ENCODE data around the gene CREG2.

CREG2 gene

DNA sequence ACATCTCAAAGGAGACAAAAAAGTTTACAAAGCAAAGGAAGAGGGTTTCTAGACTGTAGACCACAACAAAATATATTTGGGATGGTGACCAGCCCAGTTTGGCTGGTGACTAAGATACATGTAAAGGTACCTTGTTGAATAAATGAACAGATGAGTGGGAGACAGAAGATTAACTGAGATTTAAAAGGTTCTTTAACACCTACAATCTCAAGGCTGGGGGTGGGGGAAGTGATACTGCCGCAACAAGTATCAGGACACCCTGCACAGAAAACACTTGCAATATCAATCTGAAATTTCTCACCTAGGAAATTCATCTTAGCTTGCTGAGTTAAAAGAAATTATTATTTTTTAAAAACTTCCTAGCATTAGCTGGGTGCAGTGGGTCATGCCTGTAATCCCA, 87.1 kb downstream of the CREG2 start:
- DNase-seq (ENCODE audit: insufficient read length) (no peak), FAIRE-seq (no peak)
- TF ChIP-seq POLR2AphosphoS5 (IDR thresholded peaks at IDR 0.05; ENCODE audit: low read depth, low read length) = no peak
- no peak for TF ChIP-seq POLR2A (IDR thresholded peaks at IDR 0.05; ENCODE audit: low read depth, low read length)
- TF ChIP-seq TAF1 (IDR thresholded peaks at IDR 0.05; ENCODE audit: borderline replicate concordance, low read depth, low read length) = no peak

GRCh38 chr2:101299604-101300003, 87.7 kb downstream of the CREG2 start:
- TF ChIP-seq POLR2A (IDR thresholded peaks at IDR 0.05; ENCODE audit: low read depth, low read length) (no peak), TAF1 (IDR thresholded peaks at IDR 0.05; ENCODE audit: borderline replicate concordance, low read depth, low read length) (no peak), POLR2AphosphoS5 (IDR thresholded peaks at IDR 0.05; ENCODE audit: low read depth, low read length) (no peak)
- FAIRE-seq (no peak), DNase-seq (ENCODE audit: insufficient read length) (no peak)

DNA sequence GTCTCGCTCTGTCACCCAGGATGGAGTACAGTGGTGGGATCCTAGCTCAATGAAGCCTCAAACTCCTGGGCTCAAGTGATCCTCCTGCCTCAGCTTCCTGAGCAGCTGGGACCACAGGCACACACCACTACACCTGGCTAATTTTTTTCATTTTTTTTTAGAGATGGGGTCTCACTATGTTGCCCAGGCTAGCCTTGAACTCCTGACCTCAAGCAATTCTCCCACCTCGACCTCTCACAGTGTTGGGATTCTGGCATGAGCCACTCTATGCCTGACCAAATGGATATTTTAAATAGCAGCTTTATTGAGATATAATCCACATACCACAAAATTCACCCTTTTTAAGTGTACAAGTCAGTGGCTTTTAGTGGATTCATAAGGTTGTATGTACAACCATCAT, 89.9 kb downstream of the CREG2 start:
- no peak for FAIRE-seq
- TF ChIP-seq TAF1 (IDR thresholded peaks at IDR 0.05; ENCODE audit: borderline replicate concordance, low read depth, low read length) (no peak), POLR2AphosphoS5 (IDR thresholded peaks at IDR 0.05; ENCODE audit: low read depth, low read length) (no peak), POLR2A (IDR thresholded peaks at IDR 0.05; ENCODE audit: low read depth, low read length) (no peak)
- DNase-seq (ENCODE audit: insufficient read length) = no peak

GRCh38 chr2:101296371-101296770, 90.9 kb downstream of the CREG2 start:
- DNase-seq (ENCODE audit: insufficient read length) (no peak), FAIRE-seq (no peak)
- TF ChIP-seq POLR2AphosphoS5 (IDR thresholded peaks at IDR 0.05; ENCODE audit: low read depth, low read length) (no peak), POLR2A (IDR thresholded peaks at IDR 0.05; ENCODE audit: low read depth, low read length) (no peak), TAF1 (IDR thresholded peaks at IDR 0.05; ENCODE audit: borderline replicate concordance, low read depth, low read length) (no peak)

DNA sequence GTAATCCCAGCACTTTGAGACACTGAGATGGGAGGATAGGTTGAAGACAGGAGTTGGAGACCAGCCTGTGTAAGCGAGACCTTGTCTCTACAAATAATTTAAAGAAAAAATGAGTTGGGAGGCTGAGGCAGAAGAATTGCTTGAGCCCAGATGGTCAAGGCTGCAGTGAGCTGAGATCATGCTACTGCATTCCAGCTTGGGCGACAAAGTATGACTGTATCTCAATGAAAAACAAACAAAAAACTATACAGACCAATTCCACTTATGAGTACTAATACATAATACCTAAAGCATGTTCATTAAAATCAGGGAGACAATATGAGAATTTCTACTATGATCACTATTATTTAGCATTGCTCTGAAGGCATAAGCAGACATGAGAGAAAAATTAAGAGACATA, 91.4 kb downstream of the CREG2 start:
- FAIRE-seq = no peak
- no peak for TF ChIP-seq POLR2AphosphoS5 (IDR thresholded peaks at IDR 0.05; ENCODE audit: low read depth, low read length)
- no peak for TF ChIP-seq POLR2A (IDR thresholded peaks at IDR 0.05; ENCODE audit: low read depth, low read length)
- TF ChIP-seq TAF1 (IDR thresholded peaks at IDR 0.05; ENCODE audit: borderline replicate concordance, low read depth, low read length) = no peak
- no peak for DNase-seq (ENCODE audit: insufficient read length)

Measured in GM12892 (cell line).